Fibroblast of mammary gland (primary cell): ENCODE data around the gene CREB3L1.

Experiments used
- DNase-seq: peaks from one replicate; pipeline ENCODE4 v3.0.0-alpha.2; 2010; ENCODE audit warnings: low read depth
- H3K4me3 ChIP-seq: 2 replicates; pipeline ENCODE4 v1.5.1; 2011; ENCODE audit warnings: low read depth, mild to moderate bottlenecking, low read length, moderate library complexity; ENCODE audit not compliant: control insufficient read depth
- CTCF ChIP-seq: conservative IDR thresholded peaks from 2 replicates; pipeline ENCODE4 v1.5.1; 2011; ENCODE audit warnings: low read depth, low read length, inconsistent platforms; ENCODE audit not compliant: control insufficient read depth, insufficient read depth

CREB3L1 gene

GRCh38 chr11:46326813-46327416, 49.5 kb downstream of the CREB3L1 start:
- TF ChIP-seq CTCF: no peak

GRCh38 chr11:46327829-46328228, 50.4 kb downstream of the CREB3L1 start:
- no peak for TF ChIP-seq CTCF
- no peak for DNase-seq
- no peak overlapping the region for H3K4me3 ChIP-seq

More at GRCh38 chr11:46326813-46327416, 49.5 kb downstream of the CREB3L1 start:
- no peak for DNase-seq
- H3K4me3 ChIP-seq: no peak overlapping the region

GRCh38 chr11:46330154-46330553, 52.7 kb downstream of the CREB3L1 start:
- no peak for TF ChIP-seq CTCF
- no peak overlapping the region for H3K4me3 ChIP-seq
- DNase-seq: no peak

DNA sequence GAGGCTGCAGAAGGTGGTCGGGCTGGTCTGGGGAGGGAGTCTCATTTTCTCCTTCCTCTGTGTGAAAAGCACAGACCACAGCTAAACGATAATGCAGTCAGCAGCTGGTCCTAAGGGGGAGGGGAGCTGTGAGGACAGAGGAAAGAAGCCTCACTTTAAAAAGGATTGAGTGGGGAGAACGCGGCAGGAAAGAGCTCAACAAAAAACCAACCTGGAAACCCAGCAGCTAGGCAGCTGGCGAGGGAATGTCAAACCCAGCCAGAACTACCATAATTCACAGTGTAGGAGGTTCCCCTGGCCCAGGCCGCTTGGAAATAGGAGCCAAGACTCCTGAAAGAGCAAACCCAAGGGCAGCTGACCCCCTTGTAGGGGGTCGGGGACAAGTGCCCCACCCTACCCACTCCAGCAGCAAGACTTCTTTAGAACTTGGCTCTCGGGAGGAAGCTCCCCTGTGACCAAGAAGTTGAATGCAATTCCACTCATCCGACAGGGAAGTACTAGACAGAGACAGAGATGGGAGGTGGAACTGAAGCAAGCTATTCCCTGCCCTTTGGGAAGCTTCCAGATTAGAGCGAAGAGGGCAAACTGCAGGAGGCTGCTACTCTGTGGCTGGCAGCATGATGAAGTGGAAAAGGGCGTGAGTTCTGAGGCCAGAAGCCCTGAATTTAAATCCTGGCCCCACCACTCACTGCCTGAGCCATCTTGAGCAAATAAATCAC, 53.3 kb downstream of the CREB3L1 start:
- DNase-seq: no peak
- TF ChIP-seq CTCF: no peak
- no peak overlapping the region for H3K4me3 ChIP-seq

- DNase-seq: no peak
- TF ChIP-seq CTCF: no peak
- H3K4me3 ChIP-seq: no peak overlapping the region
Observed at GRCh38 chr11:46331282-46331984, 54.0 kb downstream of the CREB3L1 start.

DNA sequence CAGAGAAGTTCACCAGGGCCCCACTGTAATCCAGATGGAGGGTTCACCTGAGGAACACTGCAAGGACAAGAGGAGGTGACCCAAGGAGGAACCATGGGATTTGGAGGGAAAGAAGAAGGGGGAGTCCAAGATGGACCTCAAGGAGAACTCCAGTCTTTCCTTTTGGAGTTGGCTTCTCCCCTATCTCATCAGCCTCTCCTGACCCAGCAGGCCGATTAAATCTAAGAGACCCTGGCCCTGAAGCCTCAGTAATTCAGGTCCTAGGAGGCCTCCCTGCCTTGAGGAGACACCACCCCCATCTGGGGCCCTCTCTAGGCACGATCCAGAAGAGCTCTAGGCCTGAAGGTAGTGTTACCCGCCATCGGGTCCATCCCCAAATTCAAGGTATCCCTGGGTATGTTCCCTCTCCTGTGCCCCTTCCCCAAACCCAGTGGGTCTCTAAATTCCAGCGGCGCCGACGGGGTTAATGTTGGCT, 54.7 kb downstream of the CREB3L1 start:
- no peak for DNase-seq
- TF ChIP-seq CTCF: no peak
- H3K4me3 ChIP-seq: no peak overlapping the region
